ENCODE results near the gene SLC25A36. TPM values are rescaled to one million over a fixed set of nuclear protein-coding genes. Genes with fewer than 3 reads are reported as not detected.

Gene SLC25A36
- total RNA-seq, 1 donor from 2014 or later = 203 TPM

DNA sequence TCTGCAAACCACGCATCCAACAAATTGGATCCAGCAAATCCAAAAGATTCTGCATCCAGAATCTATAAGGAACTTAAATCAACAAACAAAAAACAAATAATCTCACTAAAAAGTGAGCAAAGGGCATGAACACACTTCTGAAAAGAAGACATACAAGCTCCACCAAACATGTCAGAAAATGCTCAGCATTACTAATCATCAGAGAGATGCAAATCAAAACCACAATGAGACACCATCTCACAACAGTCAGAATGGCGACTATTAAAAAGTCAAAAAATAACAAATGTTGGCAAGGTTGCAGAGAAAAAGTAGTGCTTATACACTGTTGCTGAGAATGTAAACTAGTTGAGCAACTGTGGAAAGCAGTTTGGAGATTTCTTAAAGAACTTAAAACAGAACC is 21.6 kb upstream of the SLC25A36 start:
- Histone ChIP-seq H3K4me2 (no peak overlapping the region), H2AFZ (replicated peaks) (no peak overlapping the region), H3K79me2 (ENCODE audit: low read depth) (no peaks in the 10 kb centered on the region), H3K4me1 (no peaks in the 10 kb centered on the region), H3F3A (ENCODE audit: low read depth) (no peaks in the 10 kb centered on the region), H4K20me1 (ENCODE audit: low read depth) (no peaks in the 10 kb centered on the region), H3K36me3 (no peaks in the 10 kb centered on the region), H3K4me3 (no peak overlapping the region), H3K9me3 (ENCODE audit: low read depth) (no peaks in the 10 kb centered on the region), H3K9ac (no peak overlapping the region), H3K27me3 (peaks cover 8% of the 10 kb centered on the region), H3K27ac (no peak overlapping the region)
- Mint-ChIP-seq H3K36me3 (no peaks in the 10 kb centered on the region), H3K4me1 (no peaks in the 10 kb centered on the region), H3K27ac (no peak overlapping the region), H3K4me3 (no peak overlapping the region), H3K27me3 (ENCODE audit: insufficient read depth, low read depth) (peaks cover 3% of the 10 kb centered on the region), H3K9me3 (no peaks in the 10 kb centered on the region)
- TF ChIP-seq, protein P1, sequence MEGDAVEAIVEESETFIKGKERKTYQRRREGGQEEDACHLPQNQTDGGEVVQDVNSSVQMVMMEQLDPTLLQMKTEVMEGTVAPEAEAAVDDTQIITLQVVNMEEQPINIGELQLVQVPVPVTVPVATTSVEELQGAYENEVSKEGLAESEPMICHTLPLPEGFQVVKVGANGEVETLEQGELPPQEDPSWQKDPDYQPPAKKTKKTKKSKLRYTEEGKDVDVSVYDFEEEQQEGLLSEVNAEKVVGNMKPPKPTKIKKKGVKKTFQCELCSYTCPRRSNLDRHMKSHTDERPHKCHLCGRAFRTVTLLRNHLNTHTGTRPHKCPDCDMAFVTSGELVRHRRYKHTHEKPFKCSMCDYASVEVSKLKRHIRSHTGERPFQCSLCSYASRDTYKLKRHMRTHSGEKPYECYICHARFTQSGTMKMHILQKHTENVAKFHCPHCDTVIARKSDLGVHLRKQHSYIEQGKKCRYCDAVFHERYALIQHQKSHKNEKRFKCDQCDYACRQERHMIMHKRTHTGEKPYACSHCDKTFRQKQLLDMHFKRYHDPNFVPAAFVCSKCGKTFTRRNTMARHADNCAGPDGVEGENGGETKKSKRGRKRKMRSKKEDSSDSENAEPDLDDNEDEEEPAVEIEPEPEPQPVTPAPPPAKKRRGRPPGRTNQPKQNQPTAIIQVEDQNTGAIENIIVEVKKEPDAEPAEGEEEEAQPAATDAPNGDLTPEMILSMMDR (IDR thresholded peaks at IDR 0.05) = no peak
- TF ChIP-seq EZH2phosphoT487 (IDR thresholded peaks at IDR 0.05) (no peak), EZH2 (IDR thresholded peaks at IDR 0.05) (no peak)
- no peak for DNase-seq (ENCODE audit: low spot score)

- TF ChIP-seq, protein P1 (IDR thresholded peaks at IDR 0.05) = peak; percentile 56
- TF ChIP-seq EZH2 (IDR thresholded peaks at IDR 0.05) = no peak
- Histone ChIP-seq H4K20me1 (ENCODE audit: low read depth) (no peaks in the 10 kb centered on the region), H3K36me3 (no peaks in the 10 kb centered on the region), H3K4me2 (no peak overlapping the region), H3K4me1 (no peaks in the 10 kb centered on the region), H3K27ac (no peak overlapping the region), H3F3A (ENCODE audit: low read depth) (no peaks in the 10 kb centered on the region), H3K4me3 (no peak overlapping the region), H2AFZ (replicated peaks) (peak overlapping the region; percentile 59), H3K27me3 (no peaks in the 10 kb centered on the region), H3K79me2 (ENCODE audit: low read depth) (no peaks in the 10 kb centered on the region), H3K9me3 (ENCODE audit: low read depth) (no peaks in the 10 kb centered on the region), H3K9ac (no peak overlapping the region)
- H3K4me1 Mint-ChIP-seq = no peaks in the 10 kb centered on the region
- no peak overlapping the region for H3K27ac Mint-ChIP-seq
- H3K9me3 Mint-ChIP-seq = no peaks in the 10 kb centered on the region
- H3K36me3 Mint-ChIP-seq = no peaks in the 10 kb centered on the region
- H3K27me3 Mint-ChIP-seq (ENCODE audit: insufficient read depth, low read depth) = peaks cover 2% of the 10 kb centered on the region
- no peak overlapping the region for H3K4me3 Mint-ChIP-seq
- peak; percentile 14 for DNase-seq (ENCODE audit: low spot score)
Observed at GRCh38 chr3:140922634-140923033, 19.0 kb upstream of the SLC25A36 start.

GRCh38 chr3:140924097-140924873 is 17.4 kb upstream of the SLC25A36 start:
- Mint-ChIP-seq H3K36me3 (no peaks in the 10 kb centered on the region), H3K4me1 (no peaks in the 10 kb centered on the region), H3K4me3 (no peak overlapping the region), H3K27me3 (ENCODE audit: insufficient read depth, low read depth) (no peaks in the 10 kb centered on the region), H3K27ac (no peak overlapping the region), H3K9me3 (no peaks in the 10 kb centered on the region)
- no peak overlapping the region for H3K4me2 ChIP-seq
- H3K4me1 ChIP-seq = no peaks in the 10 kb centered on the region
- no peak overlapping the region for H3K9ac ChIP-seq
- no peaks in the 10 kb centered on the region for H3K36me3 ChIP-seq
- TF ChIP-seq EZH2phosphoT487 (IDR thresholded peaks at IDR 0.05) (no peak), EZH2 (IDR thresholded peaks at IDR 0.05) (no peak)
- TF ChIP-seq, protein P1 (IDR thresholded peaks at IDR 0.05) = no peak
- no peaks in the 10 kb centered on the region for H3F3A ChIP-seq (ENCODE audit: low read depth)
- no peaks in the 10 kb centered on the region for H3K9me3 ChIP-seq (ENCODE audit: low read depth)
- no peaks in the 10 kb centered on the region for H3K27me3 ChIP-seq
- H4K20me1 ChIP-seq (ENCODE audit: low read depth) = no peaks in the 10 kb centered on the region
- no peak overlapping the region for H3K27ac ChIP-seq
- no peak for DNase-seq (ENCODE audit: low spot score)
- H2AFZ ChIP-seq (replicated peaks) = no peak overlapping the region
- no peaks in the 10 kb centered on the region for H3K79me2 ChIP-seq (ENCODE audit: low read depth)
- H3K4me3 ChIP-seq = no peak overlapping the region
